ENCODE measurements around the gene WFS1. TPM values are rescaled to one million over a fixed set of nuclear protein-coding genes. Genes with fewer than 3 reads are reported as not detected.
A peak's percentile ranks its signal among the peaks of the same experiment; 100 is the strongest.

Gene WFS1
- total RNA-seq, 1 experiment from 2014 or later, result 9.3 TPM

- in situ Hi-C loops (cut with HindIII; ENCODE audit: low sequenced_read_pairs), result no loop called here
- DNase-seq (ENCODE audit: low spot score), result no peak
Measured at GRCh38 chr4:6292376-6293096, 22.9 kb downstream of the WFS1 start.

- DNase-seq (ENCODE audit: low spot score), result no peak
- in situ Hi-C loops (cut with HindIII; ENCODE audit: low sequenced_read_pairs), result no loop called here
Measured at GRCh38 chr4:6293097-6293445, 23.4 kb downstream of the WFS1 start.

GRCh38 chr4:6293661-6294060, 24.0 kb downstream of the WFS1 start:
- in situ Hi-C loops (cut with HindIII; ENCODE audit: low sequenced_read_pairs), result no loop called here
- no peak for DNase-seq (ENCODE audit: low spot score)

DNA sequence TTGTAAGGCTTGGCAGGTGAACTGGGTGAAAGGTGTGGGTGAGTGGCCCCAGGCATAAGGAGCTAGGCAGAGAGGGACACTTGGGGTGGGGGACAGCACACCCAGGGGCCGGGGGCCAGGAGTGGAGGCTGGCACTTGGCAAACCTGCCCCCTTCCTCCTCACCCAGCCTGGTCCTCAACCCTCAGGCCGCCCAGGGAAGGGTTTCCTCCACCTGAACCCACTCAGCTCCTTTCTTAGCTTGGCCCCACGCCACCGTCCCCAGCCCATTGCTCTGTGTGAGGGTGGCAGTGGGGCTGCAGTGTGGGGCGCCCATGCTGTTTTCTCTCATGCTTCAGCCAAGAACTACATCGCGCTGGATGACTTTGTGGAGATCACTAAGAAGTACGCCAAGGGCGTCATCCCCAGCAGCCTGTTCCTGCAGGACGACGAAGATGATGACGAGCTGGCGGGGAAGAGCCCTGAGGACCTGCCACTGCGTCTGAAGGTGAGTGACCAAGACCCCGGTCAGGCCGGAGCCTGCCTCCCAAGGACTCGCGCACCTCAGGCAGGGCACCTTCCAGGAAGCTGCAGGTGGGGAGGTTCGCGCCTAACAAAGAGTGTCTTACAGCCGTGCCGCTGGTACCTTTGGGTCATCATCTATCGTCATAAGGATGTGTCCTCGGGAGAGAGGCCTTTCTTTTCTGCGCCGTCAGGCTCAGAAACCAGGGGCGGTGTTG, 25.2 kb downstream of the WFS1 start:
- DNase-seq (ENCODE audit: low spot score), result no peak
- in situ Hi-C loops (cut with HindIII; ENCODE audit: low sequenced_read_pairs), result no loop called here

DNA sequence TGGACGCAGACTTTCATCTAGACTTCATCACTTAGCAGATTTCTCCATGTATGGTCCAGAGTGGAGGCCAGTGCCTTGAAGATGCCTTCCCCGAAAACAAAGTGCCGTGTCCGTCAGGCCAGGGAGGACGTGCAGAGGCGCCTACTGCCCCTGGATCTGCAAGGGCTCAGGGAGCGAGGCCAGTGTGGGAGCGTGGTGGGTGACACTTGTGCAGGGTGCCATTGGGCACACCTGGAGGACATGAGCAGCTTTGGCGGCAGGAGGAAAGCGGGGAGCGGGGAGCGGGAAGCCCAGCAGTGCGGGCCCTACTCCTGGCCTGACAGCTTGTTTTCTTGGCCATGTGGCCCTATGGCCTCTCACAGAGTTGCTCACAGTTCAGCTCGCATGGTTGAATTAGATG, 25.8 kb downstream of the WFS1 start:
- no peak for DNase-seq (ENCODE audit: low spot score)
- in situ Hi-C loops (cut with HindIII; ENCODE audit: low sequenced_read_pairs), result no loop called here

DNA sequence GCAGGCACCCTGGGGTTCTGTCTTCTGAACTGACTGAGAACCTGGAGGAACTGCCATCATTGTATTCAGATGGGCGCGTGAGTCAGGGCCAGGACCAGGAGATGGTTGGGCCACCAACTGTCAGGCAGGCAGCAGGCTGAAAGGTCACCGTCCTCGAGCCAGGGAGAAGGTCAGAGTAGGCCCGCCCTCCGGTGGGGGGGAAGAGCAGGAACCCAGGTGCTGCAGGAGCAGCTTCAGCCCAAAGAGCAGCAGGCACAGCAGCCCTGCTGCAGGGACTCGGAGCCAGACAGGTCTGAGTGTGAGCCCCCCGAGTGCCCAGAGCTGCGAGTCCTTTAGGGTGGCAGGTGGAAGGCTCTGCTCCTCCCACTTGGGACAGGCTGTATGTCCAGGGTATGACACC, 26.4 kb downstream of the WFS1 start:
- in situ Hi-C loops (cut with HindIII; ENCODE audit: low sequenced_read_pairs), result no loop called here
- no peak for DNase-seq (ENCODE audit: low spot score)

DNA sequence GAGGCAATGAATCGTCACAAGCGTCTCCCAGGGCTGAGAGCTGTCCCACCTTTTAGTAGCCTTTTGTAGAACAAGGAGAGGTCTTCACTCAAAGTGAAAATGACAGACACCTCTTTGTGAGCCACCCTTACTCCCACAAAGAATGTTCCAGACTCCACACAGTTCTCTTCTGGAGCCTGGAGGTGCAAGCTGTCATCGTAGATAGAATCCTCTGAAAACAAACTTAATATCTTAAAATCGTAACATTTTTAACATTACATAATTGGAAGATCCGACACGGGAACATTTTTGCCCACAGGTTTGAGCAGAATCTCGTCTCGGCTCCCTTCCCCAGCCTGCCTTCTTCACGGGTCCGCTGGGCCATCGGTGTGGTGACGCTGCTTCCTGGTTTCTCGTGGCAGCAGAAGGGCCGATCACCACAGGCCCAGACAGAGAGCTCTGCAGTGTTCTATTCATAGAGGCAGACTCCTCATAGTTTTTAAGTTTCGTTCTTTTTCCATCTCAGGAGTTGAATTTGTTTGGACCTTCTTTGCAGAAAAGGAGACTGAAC, 27.7 kb downstream of the WFS1 start:
- DNase-seq (ENCODE audit: low spot score), result no peak
- in situ Hi-C loops (cut with HindIII; ENCODE audit: low sequenced_read_pairs), result no loop called here

- in situ Hi-C loops (cut with HindIII; ENCODE audit: low sequenced_read_pairs), result no loop called here
- no peak for DNase-seq (ENCODE audit: low spot score)
Measured at GRCh38 chr4:6298035-6298434, 28.4 kb downstream of the WFS1 start.

GRCh38 chr4:6298852-6299251, 29.2 kb downstream of the WFS1 start:
- no peak for DNase-seq (ENCODE audit: low spot score)
- in situ Hi-C loops (cut with HindIII; ENCODE audit: low sequenced_read_pairs), result no loop called here

GRCh38 chr4:6299875-6300274, 30.2 kb downstream of the WFS1 start:
- in situ Hi-C loops (cut with HindIII; ENCODE audit: low sequenced_read_pairs), result no loop called here
- DNase-seq (ENCODE audit: low spot score), result no peak

GRCh38 chr4:6300359-6300758, 30.7 kb downstream of the WFS1 start:
- in situ Hi-C loops (cut with HindIII; ENCODE audit: low sequenced_read_pairs), result no loop called here
- no peak for DNase-seq (ENCODE audit: low spot score)

DNA sequence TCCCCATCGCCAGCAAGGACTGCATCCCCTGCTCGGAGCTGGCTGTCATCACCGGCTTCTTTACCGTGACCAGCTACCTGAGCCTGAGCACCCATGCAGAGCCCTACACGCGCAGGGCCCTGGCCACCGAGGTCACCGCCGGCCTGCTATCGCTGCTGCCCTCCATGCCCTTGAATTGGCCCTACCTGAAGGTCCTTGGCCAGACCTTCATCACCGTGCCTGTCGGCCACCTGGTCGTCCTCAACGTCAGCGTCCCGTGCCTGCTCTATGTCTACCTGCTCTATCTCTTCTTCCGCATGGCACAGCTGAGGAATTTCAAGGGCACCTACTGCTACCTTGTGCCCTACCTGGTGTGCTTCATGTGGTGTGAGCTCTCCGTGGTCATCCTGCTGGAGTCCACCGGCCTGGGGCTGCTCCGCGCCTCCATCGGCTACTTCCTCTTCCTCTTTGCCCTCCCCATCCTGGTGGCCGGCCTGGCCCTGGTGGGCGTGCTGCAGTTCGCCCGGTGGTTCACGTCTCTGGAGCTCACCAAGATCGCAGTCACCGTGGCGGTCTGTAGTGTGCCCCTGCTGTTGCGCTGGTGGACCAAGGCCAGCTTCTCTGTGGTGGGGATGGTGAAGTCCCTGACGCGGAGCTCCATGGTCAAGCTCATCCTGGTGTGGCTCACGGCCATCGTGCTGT, 31.5 kb downstream of the WFS1 start:
- in situ Hi-C loops (cut with HindIII; ENCODE audit: low sequenced_read_pairs), result no loop called here
- no peak for DNase-seq (ENCODE audit: low spot score)

DNA sequence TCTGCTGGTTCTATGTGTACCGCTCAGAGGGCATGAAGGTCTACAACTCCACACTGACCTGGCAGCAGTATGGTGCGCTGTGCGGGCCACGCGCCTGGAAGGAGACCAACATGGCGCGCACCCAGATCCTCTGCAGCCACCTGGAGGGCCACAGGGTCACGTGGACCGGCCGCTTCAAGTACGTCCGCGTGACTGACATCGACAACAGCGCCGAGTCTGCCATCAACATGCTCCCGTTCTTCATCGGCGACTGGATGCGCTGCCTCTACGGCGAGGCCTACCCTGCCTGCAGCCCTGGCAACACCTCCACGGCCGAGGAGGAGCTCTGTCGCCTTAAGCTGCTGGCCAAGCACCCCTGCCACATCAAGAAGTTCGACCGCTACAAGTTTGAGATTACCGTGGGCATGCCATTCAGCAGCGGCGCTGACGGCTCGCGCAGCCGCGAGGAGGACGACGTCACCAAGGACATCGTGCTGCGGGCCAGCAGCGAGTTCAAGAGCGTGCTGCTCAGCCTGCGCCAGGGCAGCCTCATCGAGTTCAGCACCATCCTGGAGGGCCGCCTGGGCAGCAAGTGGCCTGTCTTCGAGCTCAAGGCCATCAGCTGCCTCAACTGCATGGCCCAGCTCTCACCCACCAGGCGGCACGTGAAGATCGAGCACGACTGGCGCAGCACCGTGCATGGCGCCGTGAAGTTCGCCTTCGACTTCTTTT, 32.2 kb downstream of the WFS1 start:
- in situ Hi-C loops (cut with HindIII; ENCODE audit: low sequenced_read_pairs), result no loop called here
- no peak for DNase-seq (ENCODE audit: low spot score)

GRCh38 chr4:6302869-6303268, 33.2 kb downstream of the WFS1 start:
- DNase-seq (ENCODE audit: low spot score), result no peak
- in situ Hi-C loops (cut with HindIII; ENCODE audit: low sequenced_read_pairs), result no loop called here

GRCh38 chr4:6303943-6304342, 34.3 kb downstream of the WFS1 start:
- DNase-seq (ENCODE audit: low spot score), result no peak
- in situ Hi-C loops (cut with HindIII; ENCODE audit: low sequenced_read_pairs), result no loop called here

DNA sequence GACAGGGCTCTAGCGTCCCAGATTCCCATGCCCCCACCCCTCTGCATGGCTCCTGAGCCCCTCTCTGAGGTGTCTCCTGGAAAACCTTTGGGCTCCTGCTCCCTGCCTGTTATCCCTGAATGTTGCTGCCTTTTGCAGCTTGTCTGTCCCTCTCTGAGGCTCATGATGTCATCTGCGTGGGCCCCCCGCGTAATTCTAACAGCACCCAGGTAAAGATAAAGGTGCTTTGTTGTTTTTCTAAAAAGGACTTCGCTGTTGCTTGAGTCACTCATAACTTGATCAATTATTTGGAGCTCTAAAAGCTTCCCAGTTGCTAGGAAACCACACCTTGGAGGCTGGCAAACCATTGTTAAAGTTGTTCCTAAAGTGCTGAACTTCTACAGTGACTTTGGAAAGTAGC, 36.6 kb downstream of the WFS1 start:
- no peak for DNase-seq (ENCODE audit: low spot score)
- in situ Hi-C loops (cut with HindIII; ENCODE audit: low sequenced_read_pairs), result no loop called here

DNA sequence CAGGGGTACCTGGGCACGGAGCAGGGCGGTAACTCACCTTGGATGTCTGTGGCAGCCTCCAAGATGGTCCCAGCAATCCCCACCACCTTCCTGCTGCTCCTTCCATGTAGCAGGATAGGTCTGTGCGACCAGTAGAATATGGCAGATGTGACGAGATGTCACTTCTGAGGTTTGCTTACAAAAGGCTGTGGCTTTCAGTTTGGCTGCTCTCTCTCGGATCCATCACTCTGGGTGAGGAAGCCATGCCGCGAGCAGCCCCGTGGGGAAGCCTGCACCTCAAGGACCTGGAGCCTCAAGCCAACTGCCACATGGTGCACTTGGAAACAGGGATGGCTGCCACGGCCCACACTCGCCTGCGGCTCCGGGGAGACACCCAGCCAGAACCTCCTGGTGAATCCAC, 37.6 kb downstream of the WFS1 start:
- in situ Hi-C loops (cut with HindIII; ENCODE audit: low sequenced_read_pairs), result no loop called here
- DNase-seq (ENCODE audit: low spot score), result no peak

DNA sequence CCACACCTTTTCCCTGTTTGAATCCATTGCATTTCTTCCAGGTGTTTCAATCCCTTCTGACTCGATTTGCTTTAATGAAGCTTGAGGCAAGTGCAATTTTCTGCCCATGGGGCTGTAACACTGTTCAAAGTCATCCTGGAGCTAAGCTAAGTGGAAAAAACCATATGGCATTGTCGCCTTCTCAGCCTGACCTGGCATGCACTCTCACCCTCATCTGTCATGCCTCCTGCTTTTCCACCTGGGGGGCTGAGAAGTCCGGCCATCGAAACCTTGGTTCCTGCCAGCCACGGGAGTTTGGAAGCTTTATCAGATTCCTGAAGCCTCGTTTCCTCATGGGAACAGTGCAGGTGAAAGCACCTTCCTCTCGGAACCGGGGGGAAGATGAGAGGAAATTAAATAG, 38.2 kb downstream of the WFS1 start:
- DNase-seq (ENCODE audit: low spot score), result peak; percentile 87
- in situ Hi-C loops (cut with HindIII; ENCODE audit: low sequenced_read_pairs), result no loop called here

GRCh38 chr4:6308899-6309643, 39.4 kb downstream of the WFS1 start:
- no peak for DNase-seq (ENCODE audit: low spot score)
- in situ Hi-C loops (cut with HindIII; ENCODE audit: low sequenced_read_pairs), result no loop called here
